ENCODE data around the gene IRF4. TPM values are rescaled to one million over a fixed set of nuclear protein-coding genes. Genes with fewer than 3 reads are reported as not detected.
A peak's percentile ranks its signal among the peaks of the same experiment; 100 is the strongest.

IRF4 gene
- total and polyA plus RNA-seq, 2 donors (not counting 3 experiments of a cell fraction or from before 2014, with no cell fraction given): not detected

GRCh38 chr6:352474-352873, 39.1 kb upstream of the IRF4 start:
- no TSS peak for BruUV-seq (replicated peaks)

GRCh38 chr6:352896-353470, 38.6 kb upstream of the IRF4 start:
- Histone ChIP-seq H3K9ac (replicated peaks; ENCODE audit: extremely low read depth, insufficient read depth, low read length) (no peak overlapping the region), H3K4me1 (ENCODE audit: control insufficient read depth, extremely low read depth, insufficient read depth, low read length) (no peaks in the 10 kb centered on the region), H4K20me1 (replicated peaks; ENCODE audit: control insufficient read depth, extremely low read depth, insufficient read depth, low read length) (no peaks in the 10 kb centered on the region), H3K27ac (ENCODE audit: insufficient read depth, low read depth, low read length) (no peak overlapping the region), H3K79me2 (ENCODE audit: control insufficient read depth, insufficient read depth, low read length) (no peaks in the 10 kb centered on the region), H2AFZ (ENCODE audit: low read depth, low read length) (no peak overlapping the region), H3K36me3 (ENCODE audit: control insufficient read depth in 2 of 2, extremely low read depth in 1 of 2, insufficient read depth in 2 of 2, low read length in 2 of 2) (peaks cover 0 to 9% of the 10 kb centered on the region in 2 experiments), H3K27me3 (ENCODE audit: control insufficient read depth in 2 of 2, insufficient read depth in 2 of 2, low read length in 2 of 2) (no peaks in the 10 kb centered on the region), H3K9me1 (replicated peaks; ENCODE audit: control insufficient read depth, extremely low read depth, insufficient read depth, low read length) (no peaks in the 10 kb centered on the region), H3K4me3 (replicated peaks in 1 of 3; ENCODE audit: insufficient read depth in 1 of 3, low read depth in 1 of 3, low read length in 3 of 3) (no peak overlapping the region), H3K9me3 (replicated peaks; ENCODE audit: control insufficient read depth, insufficient read depth, low read length) (no peaks in the 10 kb centered on the region), H3K4me2 (ENCODE audit: insufficient read depth, low read length) (no peak overlapping the region)
- FAIRE-seq (peak; percentile 28), DNase-seq (ENCODE audit: low read depth, low spot score) (no peak)
- no TSS peak for BruUV-seq (replicated peaks)
- intact Hi-C loops (cut with micrococcal nuclease) (no loop called here), dilution Hi-C loops (cut with MboI; ENCODE audit: extremely low pct_ligation_motif_present, low sequenced_read_pairs) (no loop called here)
- CTCF ChIA-PET: no interaction called here
- TF ChIP-seq JUN (IDR thresholded peaks at IDR 0.05; ENCODE audit: borderline replicate concordance, insufficient read depth, insufficient read length, low read depth) (no peak), CTCF (IDR thresholded peaks at IDR 0.05; ENCODE audit: extremely low read depth in 1 of 2, insufficient read depth in 1 of 2, low read depth in 1 of 2, low read length in 2 of 2) (no peak), POLR2AphosphoS5 (IDR thresholded peaks at IDR 0.05; ENCODE audit: insufficient read depth, low read depth, low read length) (no peak), GATA2 (IDR thresholded peaks at IDR 0.05; ENCODE audit: insufficient read depth, insufficient read length, low read depth, low read length) (no peak), POLR2A (IDR thresholded peaks at IDR 0.05; ENCODE audit: low read depth, low read length) (no peak), FOS (IDR thresholded peaks at IDR 0.05; ENCODE audit: borderline replicate concordance, insufficient read depth, low read length) (no peak), EZH2 (IDR thresholded peaks at IDR 0.05; ENCODE audit: borderline replicate concordance, low read depth, low read length, severe bottlenecking) (no peak), MYC (IDR thresholded peaks at IDR 0.05; ENCODE audit: low read depth, low read length) (no peak), MAX (IDR thresholded peaks at IDR 0.05; ENCODE audit: insufficient read depth, insufficient read length) (no peak)
- POLR2A ChIA-PET: no interaction called here

More at GRCh38 chr6:352474-352873, 39.1 kb upstream of the IRF4 start:
- Histone ChIP-seq H3K79me2 (ENCODE audit: control insufficient read depth, insufficient read depth, low read length) (no peaks in the 10 kb centered on the region), H4K20me1 (replicated peaks; ENCODE audit: control insufficient read depth, extremely low read depth, insufficient read depth, low read length) (no peaks in the 10 kb centered on the region), H3K9me1 (replicated peaks; ENCODE audit: control insufficient read depth, extremely low read depth, insufficient read depth, low read length) (no peaks in the 10 kb centered on the region), H3K27ac (ENCODE audit: insufficient read depth, low read depth, low read length) (no peak overlapping the region), H3K4me3 (replicated peaks in 1 of 3; ENCODE audit: insufficient read depth in 1 of 3, low read depth in 1 of 3, low read length in 3 of 3) (no peak overlapping the region), H2AFZ (ENCODE audit: low read depth, low read length) (no peak overlapping the region), H3K9me3 (replicated peaks; ENCODE audit: control insufficient read depth, insufficient read depth, low read length) (no peaks in the 10 kb centered on the region), H3K4me2 (ENCODE audit: insufficient read depth, low read length) (no peak overlapping the region), H3K4me1 (ENCODE audit: control insufficient read depth, extremely low read depth, insufficient read depth, low read length) (no peaks in the 10 kb centered on the region), H3K9ac (replicated peaks; ENCODE audit: extremely low read depth, insufficient read depth, low read length) (no peak overlapping the region), H3K27me3 (ENCODE audit: control insufficient read depth in 2 of 2, insufficient read depth in 2 of 2, low read length in 2 of 2) (no peaks in the 10 kb centered on the region), H3K36me3 (ENCODE audit: control insufficient read depth in 2 of 2, extremely low read depth in 1 of 2, insufficient read depth in 2 of 2, low read length in 2 of 2) (peaks cover 0 to 9% of the 10 kb centered on the region in 2 experiments)
- dilution Hi-C loops (cut with MboI; ENCODE audit: extremely low pct_ligation_motif_present, low sequenced_read_pairs) (no loop called here), intact Hi-C loops (cut with micrococcal nuclease) (no loop called here)
- ChIA-PET CTCF (interaction anchor here (1.2 kb wide), 1 partner anchor 10 kb away, joined by 3 read pairs; no protein-coding TSS in a partner anchor), POLR2A (no interaction called here)
- no peak for TF ChIP-seq MYC (IDR thresholded peaks at IDR 0.05; ENCODE audit: low read depth, low read length)
- FAIRE-seq (no peak), DNase-seq (ENCODE audit: low read depth, low spot score) (no peak)
